Right lobe of liver (tissue), 4 donors: ENCODE results near the gene IGF2R.

Experiments
- CTCF ChIP-seq, 4 donors: fragments of 200-600 bp in 3 of 4; fragments of 450-650 bp in 1 of 4; IDR thresholded peaks; one replicate each; pipeline versions ENCODE4 v1.5.1 to v1.8.0; 2016 to 2022; ENCODE audit warnings: antibody characterized with exemption in 4 of 4, mild to moderate bottlenecking in 2 of 4
- POLR2A ChIP-seq: fragments of 450-650 bp; IDR thresholded peaks from one replicate; pipeline ENCODE4 v1.6.1; 2017; ENCODE audit warnings: antibody characterized with exemption, mild to moderate bottlenecking
- donor health status: DM: no; HTN: no; CAD: no.
- donor health status: DM: no; HTN: no; CAD: no.
- donor health status: DM: no; HTN: yes; CAD: no.

- TF ChIP-seq POLR2A, result peak; percentile 19
- no peak for TF ChIP-seq CTCF (IDR thresholded peaks at IDR 0.05)
Measured at GRCh38 chr6:160042788-160043301, 74.0 kb downstream of the IGF2R start.
